Spleen (tissue), 7 donors: ENCODE data around the gene RPS6KA2.

Source experiments
- CTCF ChIP-seq, 11 experiments: fragments of 200-600 bp in 7 of 11; fragments of 450-650 bp in 4 of 11; sonication (generic) in 4 of 11; IDR thresholded peaks in 8 of 11; conservative IDR thresholded peaks in 3 of 11; 1 replicate in 7 of 11; 2 replicates in 4 of 11; pipeline versions ENCODE4 v1.4.0 to v1.8.0; 2016 to 2021; ENCODE audit warnings: antibody characterized with exemption in 11 of 11, inconsistent platforms in 4 of 11, mild to moderate bottlenecking in 1 of 11
- POLR2AphosphoS5 ChIP-seq, 3 donors: sonication (generic); formaldehyde crosslinking; IDR thresholded peaks; one replicate each; pipeline ENCODE4 v1.5.1; 2017; ENCODE audit warnings: antibody characterized with exemption in 3 of 3
- donor health status: DM: no; HTN: no; CAD: no; lungs with moderate emphysema.
- donor health status: DM: no; HTN: no; CAD: no.
- donor health status: DM: no; HTN: no; CAD: no.

DNA sequence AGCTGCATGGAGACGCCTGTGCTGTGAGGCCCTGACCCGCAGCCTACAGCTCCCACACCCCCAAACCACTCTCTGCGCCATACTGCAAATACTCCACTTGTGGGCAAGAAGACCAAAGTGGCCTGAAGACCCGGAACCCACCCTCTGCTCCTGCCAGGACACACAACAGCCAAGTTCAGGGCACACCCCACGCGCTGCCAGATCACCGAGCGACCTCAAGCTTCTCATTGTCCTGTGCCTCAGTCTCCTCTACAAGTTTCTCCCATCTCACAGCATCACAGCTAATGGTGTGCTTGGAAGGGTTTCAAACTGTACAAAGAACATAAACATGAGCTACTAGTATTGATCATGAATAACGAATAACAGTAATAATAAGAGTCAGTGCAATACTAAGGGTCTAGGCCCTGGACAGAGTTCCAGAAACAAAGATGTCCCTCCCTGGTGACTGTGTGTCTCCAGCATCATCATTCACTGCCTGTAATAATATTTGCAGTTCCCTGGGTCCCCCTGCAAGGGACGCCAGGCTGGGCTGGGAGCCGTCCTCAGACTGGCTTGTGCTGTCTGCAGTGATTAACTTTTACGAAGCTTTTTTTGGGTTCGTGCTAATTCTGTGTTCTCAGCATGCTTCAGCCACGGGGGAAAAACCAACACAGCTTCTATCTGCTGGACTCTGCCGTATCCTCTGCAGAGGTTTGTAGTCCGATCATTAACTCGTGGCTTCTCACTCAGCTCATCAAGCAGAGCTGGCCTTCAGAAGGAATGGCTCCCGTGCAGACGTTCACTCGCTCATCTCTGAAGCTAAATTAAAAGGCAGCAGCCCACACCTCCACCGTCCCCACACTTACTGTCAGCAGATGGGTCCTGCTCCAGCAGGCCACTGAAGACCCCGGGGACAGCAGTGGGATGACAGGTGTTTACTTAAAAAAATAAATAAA lies 162.7 kb downstream of the RPS6KA2 start:
- TF ChIP-seq CTCF (IDR thresholded peaks at IDR 0.05 in 8 of 11, conservative IDR thresholded peaks at IDR 0.05 in 3 of 11) (no peak), POLR2AphosphoS5 (IDR thresholded peaks at IDR 0.05) (no peak)
